Stimulated activated CD4-positive, alpha-beta T cell treated with anti-CD3 and anti-CD28 coated beads, Interleukin-1b, Interleukin-23, amount 100 ng/mL, for 1 hour (primary cell): ENCODE results near the gene EFEMP1.
"Not testable (repeated sequence)": the region's sequence is repeated elsewhere in the genome, so short reads cannot be mapped to it uniquely, and the experiment has no call there.

Experiments used
- DNase-seq, 2 donors: peaks; one replicate each; pipeline ENCODE4 v3.0.0-alpha.2; 2020; ENCODE audit warnings: low read depth in 2 of 2

The EFEMP1 gene

GRCh38 chr2:55831671-55832410 is 91.7 kb downstream of the EFEMP1 start:
- not testable (repeated sequence) for DNase-seq

DNA sequence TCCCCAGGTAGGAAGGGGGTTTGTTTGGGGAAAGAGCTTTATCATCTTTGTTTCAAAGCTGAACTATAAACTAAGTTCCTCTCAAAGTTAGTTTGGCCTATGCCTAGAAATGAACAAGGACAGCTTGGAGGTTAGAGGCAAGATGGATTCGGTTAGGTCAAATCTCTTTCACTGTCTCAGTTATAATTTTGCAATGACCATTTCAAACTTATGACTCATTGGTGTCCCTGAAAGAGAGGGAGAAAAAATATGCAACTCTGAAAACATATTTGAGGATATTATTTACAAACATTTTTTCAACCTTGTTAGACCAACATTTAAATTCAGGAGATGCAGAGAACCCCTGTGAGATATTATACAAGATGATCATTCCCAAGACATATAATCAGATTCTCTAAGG is 95.7 kb downstream of the EFEMP1 start:
- no peak for DNase-seq

DNA sequence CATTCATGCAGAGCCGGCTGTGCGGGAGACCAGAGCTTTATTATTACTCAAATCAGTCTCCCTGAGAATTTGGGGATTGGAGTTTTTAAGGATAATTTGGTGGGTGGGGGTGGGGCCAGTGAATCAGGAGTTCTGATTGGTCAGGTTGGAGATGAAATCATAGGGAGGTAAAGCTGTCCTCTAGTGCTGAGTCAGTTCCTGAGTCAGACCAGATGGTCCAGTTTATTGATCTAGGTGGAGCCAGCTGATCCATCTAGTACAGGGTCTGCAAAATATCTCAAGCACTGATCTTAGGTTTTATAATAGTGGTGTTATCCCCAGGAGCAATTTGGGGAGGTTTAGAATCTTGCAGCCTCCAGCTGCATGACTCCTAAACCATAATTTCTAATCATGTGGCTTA is 96.2 kb downstream of the EFEMP1 start:
- DNase-seq: not testable (repeated sequence)

GRCh38 chr2:55826246-55826645 is 97.3 kb downstream of the EFEMP1 start:
- DNase-seq: no peak

GRCh38 chr2:55824551-55825096 is 99.0 kb downstream of the EFEMP1 start:
- no peak for DNase-seq
